PFSK-1 (cell line): ENCODE measurements around the gene ZNF277.

Experiments used
- POLR2AphosphoS5 ChIP-seq: IDR thresholded peaks from 2 replicates; pipeline ENCODE4 v1.6.1; 2012; ENCODE audit warnings: low read depth, mild to moderate bottlenecking, control low read depth, low read length, moderate library complexity
- SIN3A ChIP-seq: IDR thresholded peaks from 2 replicates; pipeline ENCODE4 v1.6.1; 2012; ENCODE audit warnings: mild to moderate bottlenecking, low read length, moderate library complexity, borderline replicate concordance; ENCODE audit not compliant: insufficient read depth
- TAF1 ChIP-seq: IDR thresholded peaks from 2 replicates; pipeline ENCODE4 v1.6.1; 2012; ENCODE audit warnings: low read length, control low read depth, borderline replicate concordance; ENCODE audit not compliant: insufficient read depth

DNA sequence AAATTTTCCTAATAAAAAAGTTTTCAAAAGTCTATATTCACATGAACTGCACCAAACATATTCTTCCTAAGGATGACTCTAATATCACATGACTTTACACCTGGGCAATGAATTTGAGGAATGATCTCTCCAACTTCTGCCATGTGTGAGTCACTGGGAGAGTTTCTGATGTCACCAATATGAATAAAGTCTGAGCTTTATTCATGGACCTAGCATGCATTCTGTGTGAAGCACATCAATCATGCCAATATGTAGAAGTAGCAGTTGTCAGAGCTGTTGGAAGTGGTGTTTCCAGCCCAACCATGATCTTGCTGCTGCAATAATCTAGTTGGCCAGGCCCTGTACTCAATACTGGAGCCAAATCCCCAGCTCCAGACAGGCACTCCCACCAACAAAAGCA lies 152.0 kb downstream of the ZNF277 start:
- no peak for TF ChIP-seq POLR2AphosphoS5
- TF ChIP-seq SIN3A = no peak
- no peak for TF ChIP-seq TAF1
